Neural cell (in vitro differentiated cells): Measurements from ENCODE around the gene INPP5A.

Experiments
- EZH2 ChIP-seq: fragments of 200-600, 300-800 bp; shearing (Covaris generic), sonication (generic); IDR thresholded peaks from 2 replicates; pipeline ENCODE4 v1.6.1; 2014; ENCODE audit warnings: antibody characterized with exemption, low read length, borderline replicate concordance, mild to moderate bottlenecking; ENCODE audit not compliant: insufficient read depth, poor library complexity, severe bottlenecking
- MXI1 ChIP-seq: fragments of 450-650 bp; conservative IDR thresholded peaks from 2 replicates; pipeline ENCODE4 v1.6.1; 2014; ENCODE audit warnings: antibody characterized with exemption, mild to moderate bottlenecking; ENCODE audit not compliant: poor library complexity, severe bottlenecking
- RAD21 ChIP-seq: fragments of 450-650 bp; conservative IDR thresholded peaks from 2 replicates; pipeline ENCODE4 v1.6.1; 2014; ENCODE audit warnings: antibody characterized with exemption, mild to moderate bottlenecking, moderate library complexity
- REST ChIP-seq: IDR thresholded peaks from 2 replicates; pipeline ENCODE4 v1.6.1; 2012; ENCODE audit warnings: borderline replicate concordance
- SMC3 ChIP-seq: fragments of 450-650 bp; conservative IDR thresholded peaks from 2 replicates; pipeline ENCODE4 v1.6.1; 2014; ENCODE audit warnings: antibody characterized with exemption, mild to moderate bottlenecking, moderate library complexity; ENCODE audit not compliant: poor library complexity
- TF ChIP-seq, protein P1 (sequence below): fragments of 450-650 bp; IDR thresholded peaks from 2 replicates; pipeline ENCODE4 v1.5.1; 2014; ENCODE audit warnings: antibody characterized with exemption, mild to moderate bottlenecking, moderate library complexity; ENCODE audit not compliant: poor library complexity, severe bottlenecking

DNA sequence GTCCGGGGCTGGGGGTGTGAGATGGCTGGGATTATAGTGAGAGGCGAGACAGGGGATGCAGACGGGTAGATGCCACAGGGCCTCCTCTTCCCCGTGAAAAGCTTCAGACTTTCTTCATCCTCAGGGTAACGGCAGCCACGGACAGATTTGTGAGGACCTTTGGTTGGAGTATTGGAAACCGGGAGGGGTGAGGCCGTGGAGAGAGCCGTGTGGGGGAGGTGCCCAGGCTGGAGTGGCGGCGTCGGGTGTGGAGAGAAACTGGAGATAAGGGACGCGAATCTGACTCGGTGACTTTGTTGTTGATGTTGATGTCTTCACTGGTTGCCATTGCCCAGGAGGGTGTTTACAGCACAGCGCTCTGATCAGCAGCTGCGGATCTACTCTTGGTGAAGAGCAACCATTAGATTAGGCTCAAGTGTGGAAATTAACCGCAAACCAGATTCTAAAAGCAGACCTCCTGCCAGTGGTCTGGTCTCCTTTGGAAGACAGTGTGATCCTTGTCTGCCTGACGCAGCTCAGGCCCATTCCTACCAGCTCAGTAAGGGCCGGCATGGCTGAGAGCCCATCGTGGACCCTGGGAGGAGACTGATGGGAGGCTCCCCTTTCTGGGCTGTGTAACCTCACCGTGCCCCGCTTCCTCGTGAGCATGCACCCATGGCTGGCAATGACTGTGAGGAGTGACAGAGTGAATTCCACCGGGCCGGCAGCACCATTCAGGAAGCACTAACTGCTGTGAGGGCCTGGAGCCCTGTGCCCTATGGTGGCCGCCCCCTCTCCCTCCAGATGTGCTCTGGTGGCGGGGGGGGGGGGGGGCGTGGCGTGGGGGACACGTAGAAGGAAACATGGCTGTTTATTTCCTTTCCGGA is 90.3 kb downstream of the INPP5A start:
- TF ChIP-seq EZH2: no peak
- TF ChIP-seq SMC3: no peak
- no peak for TF ChIP-seq REST
- no peak for TF ChIP-seq MXI1
- TF ChIP-seq, protein P1, sequence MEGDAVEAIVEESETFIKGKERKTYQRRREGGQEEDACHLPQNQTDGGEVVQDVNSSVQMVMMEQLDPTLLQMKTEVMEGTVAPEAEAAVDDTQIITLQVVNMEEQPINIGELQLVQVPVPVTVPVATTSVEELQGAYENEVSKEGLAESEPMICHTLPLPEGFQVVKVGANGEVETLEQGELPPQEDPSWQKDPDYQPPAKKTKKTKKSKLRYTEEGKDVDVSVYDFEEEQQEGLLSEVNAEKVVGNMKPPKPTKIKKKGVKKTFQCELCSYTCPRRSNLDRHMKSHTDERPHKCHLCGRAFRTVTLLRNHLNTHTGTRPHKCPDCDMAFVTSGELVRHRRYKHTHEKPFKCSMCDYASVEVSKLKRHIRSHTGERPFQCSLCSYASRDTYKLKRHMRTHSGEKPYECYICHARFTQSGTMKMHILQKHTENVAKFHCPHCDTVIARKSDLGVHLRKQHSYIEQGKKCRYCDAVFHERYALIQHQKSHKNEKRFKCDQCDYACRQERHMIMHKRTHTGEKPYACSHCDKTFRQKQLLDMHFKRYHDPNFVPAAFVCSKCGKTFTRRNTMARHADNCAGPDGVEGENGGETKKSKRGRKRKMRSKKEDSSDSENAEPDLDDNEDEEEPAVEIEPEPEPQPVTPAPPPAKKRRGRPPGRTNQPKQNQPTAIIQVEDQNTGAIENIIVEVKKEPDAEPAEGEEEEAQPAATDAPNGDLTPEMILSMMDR: no peak
- no peak for TF ChIP-seq RAD21
